HFF-Myc (cell line): ENCODE results near the gene TNRC6C.

ENCODE experiments used
- DNase-seq: peaks from one replicate; pipeline ENCODE4 v3.0.0-alpha.2; 2011; ENCODE audit warnings: low read depth; ENCODE audit errors: extremely low read depth
- H3K4me3 ChIP-seq: replicated peaks from 2 replicates; pipeline ENCODE4 v1.5.1; 2011; ENCODE audit warnings: low read depth, mild to moderate bottlenecking, control low read depth, low read length
- CTCF ChIP-seq: IDR thresholded peaks from 2 replicates; pipeline ENCODE4 v1.5.1; 2012; ENCODE audit warnings: mild to moderate bottlenecking, low read depth, low read length, control low read depth; ENCODE audit errors: missing control alignments

TNRC6C gene

GRCh38 chr17:78032166-78032565 is 73.7 kb downstream of the TNRC6C start:
- H3K4me3 ChIP-seq: no peak overlapping the region
- no peak for TF ChIP-seq CTCF
- no peak for DNase-seq

- TF ChIP-seq CTCF: no peak
- no peak overlapping the region for H3K4me3 ChIP-seq
- no peak for DNase-seq
Measured at GRCh38 chr17:78034429-78035091, 76.1 kb downstream of the TNRC6C start.

GRCh38 chr17:78037280-78037679 is 78.8 kb downstream of the TNRC6C start:
- DNase-seq: no peak
- TF ChIP-seq CTCF: no peak
- no peak overlapping the region for H3K4me3 ChIP-seq

- DNase-seq: no peak
- no peak overlapping the region for H3K4me3 ChIP-seq
- TF ChIP-seq CTCF: no peak
Measured at GRCh38 chr17:78038748-78039288, 80.3 kb downstream of the TNRC6C start.

- no peak overlapping the region for H3K4me3 ChIP-seq
- no peak for TF ChIP-seq CTCF
- no peak for DNase-seq
Measured at GRCh38 chr17:78039581-78039980, 81.1 kb downstream of the TNRC6C start.

- peak overlapping the region; percentile 57 for H3K4me3 ChIP-seq
- DNase-seq: no peak
- TF ChIP-seq CTCF: no peak
Measured at GRCh38 chr17:78040440-78041385, 82.2 kb downstream of the TNRC6C start.
